Activated effector memory CD4-positive, alpha-beta T cell treated with Interleukin-2 at 50 U/mL for 16 hours (primary cell): ENCODE data around the gene ZNF593.

Experiments used
- DNase-seq: peaks from one replicate; pipeline ENCODE4 v3.0.0-alpha.2; 2020

ZNF593 gene

DNA sequence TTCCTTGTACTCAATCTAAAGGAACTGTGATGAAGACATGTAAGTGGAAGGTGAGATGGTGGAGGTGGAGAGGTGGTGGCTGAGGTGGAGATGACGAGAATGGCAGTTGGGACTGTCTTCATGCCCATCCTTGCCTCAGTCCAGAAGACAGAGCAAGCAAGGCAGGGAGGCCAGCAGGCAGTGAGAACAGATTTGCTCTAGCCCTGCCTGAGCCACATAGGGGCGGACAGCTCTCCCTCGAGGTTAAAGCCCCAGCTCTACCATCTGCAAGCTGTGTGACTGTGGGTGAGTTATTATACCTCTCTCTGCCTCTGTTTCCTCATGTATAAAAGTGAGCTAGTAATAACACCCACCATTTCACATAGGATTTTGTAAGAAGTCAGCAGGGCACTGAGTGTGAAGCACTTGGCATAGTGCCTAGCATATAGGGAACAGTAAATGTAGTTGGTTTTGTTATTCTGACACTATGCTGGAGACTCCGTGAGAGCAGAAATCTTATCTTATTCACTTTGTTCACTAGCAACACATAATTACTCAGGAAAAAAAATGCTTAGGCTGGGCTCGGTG is 15.7 kb upstream of the ZNF593 start:
- DNase-seq: no peak

DNA sequence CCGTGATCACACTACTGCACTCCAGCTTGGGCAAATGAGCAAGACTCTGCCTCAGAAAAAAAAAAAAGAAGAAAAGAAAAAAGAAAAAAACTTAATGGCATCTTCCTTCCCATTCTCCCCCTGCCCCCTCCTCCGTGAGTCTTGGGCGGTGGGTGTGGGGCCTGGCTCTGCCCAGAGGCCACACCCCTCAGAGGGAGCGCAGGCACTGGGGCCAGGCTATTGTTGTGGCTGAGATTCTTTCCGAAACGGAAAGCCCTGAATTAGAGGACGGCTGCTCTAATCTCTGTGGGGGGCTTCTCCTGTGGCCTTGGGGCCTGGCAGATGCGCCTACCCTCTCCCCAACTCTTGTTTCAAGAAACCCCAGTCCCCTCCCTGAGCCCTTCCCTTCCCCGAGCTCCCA is 15.0 kb upstream of the ZNF593 start:
- no peak for DNase-seq

DNA sequence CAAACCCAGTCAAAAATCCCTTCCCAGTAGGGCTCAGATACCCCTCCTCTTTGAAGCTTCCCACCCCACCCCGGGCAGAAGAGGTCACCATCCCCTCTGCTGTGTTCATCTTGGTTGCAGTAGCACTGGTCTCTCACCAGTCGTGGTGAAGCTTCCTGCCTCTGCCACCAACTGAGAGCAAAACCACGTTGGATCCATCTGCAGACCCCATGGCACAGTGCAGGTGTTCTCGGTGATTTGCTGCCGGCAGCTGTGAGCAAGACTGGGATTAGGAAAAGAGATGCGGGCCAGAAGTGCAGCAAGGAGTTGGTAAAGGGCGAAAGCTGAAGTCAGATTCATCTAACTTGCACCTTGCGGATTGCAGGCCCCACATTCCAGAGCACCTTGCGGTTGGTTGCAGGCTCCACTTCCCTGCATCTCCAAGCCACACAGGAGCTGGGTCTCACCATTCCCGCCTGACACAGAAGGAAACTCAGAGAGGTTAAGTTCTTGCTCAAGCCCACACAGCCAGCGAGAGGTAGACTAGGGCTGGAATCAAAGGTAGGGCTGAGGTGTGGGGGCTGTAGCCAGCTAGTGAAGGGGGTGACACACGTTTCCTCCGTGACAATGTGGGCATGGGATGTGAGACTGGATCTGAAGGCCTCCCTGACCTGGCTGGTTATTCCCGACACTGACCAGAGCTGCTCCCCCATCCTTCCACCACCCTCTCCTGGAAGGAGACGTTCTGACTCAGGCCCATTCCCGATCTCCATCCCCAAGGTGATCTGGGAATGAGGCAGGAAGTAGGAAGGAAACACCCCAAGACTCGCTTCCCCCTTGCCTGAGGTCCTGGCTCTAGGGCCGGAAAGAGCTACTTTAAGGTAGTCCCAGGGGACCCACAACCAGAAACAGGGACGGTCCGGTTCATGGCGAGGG is 14.1 kb upstream of the ZNF593 start:
- DNase-seq: no peak

DNA sequence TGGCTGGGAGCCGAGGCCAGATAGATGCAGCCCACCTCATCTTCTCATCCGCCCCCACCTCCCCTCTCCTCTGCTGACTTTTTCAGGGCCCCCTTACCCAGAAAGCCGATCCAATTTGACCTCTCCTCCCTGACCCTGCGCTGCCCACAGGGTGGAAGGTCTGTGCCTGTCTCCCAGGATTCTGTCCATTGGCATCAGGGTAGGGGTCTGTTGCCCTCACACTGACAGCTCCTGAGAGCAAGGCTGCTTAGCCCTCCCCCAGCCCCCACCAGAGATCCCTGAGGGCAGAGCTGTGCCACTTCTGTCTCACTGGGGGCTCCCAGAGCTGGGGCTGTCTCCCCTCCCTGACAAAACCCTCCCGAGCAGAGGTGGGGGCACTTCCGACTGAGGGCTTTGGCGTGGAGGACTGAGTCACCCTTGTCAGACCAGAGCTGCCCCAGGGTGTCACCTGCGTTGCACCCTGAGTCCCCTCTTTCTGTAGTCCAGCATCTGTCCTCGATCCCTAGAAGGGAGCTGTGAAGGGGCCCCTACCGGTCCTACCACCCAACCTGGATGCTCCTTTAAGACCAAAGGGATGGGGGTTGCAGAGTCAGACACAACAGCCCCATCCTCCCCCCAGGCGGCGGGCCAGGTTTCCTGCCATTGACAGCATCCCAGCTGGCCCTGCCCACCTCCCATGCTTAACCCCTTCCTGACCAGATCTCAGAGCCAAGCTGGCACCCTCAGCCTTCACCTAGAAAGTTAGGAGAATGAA is 13.2 kb upstream of the ZNF593 start:
- no peak for DNase-seq

DNA sequence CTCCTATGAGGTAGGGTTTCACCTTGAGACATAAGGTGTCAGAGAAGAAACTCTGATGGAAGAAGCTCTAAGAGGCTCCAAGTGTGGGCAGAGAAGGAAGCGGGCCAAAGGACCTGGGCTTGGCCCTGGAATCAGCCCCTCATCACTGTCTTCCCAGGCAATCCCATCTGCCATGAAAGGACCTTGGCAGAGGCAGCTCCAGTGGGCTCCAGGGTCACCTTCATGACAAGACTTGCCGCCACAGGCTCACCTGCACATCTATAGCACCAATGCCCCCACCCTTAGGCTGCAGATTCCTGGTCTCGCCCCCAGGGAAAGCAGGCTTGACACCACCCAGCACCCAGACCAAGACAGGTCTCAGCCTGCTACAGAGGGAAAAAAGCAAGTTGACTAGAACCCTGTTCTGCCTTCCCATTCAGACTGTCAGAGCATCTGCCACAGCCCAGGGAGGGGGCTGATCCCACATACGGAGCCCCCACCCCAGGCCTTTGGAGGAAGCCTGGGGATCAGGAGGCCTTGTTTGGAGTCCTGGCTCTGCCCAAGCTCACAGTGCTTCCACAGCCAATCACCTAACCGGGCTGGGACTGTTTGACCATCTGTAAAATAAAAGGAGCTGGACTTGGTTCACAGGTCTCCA is 11.3 kb upstream of the ZNF593 start:
- no peak for DNase-seq

DNA sequence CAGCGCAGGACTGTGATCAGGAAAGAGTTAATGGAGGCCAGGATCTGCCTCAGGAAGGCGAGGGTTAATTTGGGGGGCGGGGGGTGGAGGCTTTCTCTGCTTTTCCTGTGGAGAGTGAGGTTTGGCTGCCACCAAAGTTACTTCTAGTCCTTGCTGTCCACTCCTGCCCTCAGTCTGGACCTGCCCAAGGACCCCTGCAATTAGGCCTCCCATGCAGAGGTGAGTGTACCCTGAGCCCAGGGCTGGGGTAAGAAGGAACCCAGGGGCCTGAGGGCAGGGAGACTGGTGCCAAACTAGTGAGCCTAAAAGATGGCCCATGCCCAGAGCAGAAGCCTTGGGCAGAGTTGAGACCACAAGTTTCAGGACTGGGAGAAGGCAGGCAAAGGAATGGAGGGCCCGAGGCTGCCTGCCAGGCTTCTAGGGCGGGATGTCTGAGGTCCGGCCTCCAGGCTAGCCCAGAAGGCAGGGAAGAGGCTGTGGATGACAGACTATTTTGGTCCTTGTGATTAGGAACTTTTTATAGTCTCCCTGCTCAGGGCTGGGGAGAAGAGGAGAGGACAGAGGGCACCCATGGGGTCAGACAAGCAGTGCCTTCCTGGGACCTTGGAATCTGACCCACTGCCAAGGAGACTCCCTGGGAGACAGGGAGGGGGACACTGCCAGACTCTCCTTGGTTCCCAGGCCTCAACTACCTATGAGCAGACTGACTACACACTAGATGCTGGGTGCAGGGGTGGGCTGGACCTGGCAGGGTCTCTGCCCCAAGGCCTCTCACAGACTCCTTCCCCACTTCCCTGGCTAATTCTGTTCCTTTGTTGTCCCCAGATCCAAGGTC is 10.6 kb upstream of the ZNF593 start, which contains the start of gene FAM110D:
Gene FAM110D (plus strand): TSS at position 172 of the 835 bp plus-strand sequence. CDS start 2,213 bp downstream, outside the sequence.
- no peak for DNase-seq

DNA sequence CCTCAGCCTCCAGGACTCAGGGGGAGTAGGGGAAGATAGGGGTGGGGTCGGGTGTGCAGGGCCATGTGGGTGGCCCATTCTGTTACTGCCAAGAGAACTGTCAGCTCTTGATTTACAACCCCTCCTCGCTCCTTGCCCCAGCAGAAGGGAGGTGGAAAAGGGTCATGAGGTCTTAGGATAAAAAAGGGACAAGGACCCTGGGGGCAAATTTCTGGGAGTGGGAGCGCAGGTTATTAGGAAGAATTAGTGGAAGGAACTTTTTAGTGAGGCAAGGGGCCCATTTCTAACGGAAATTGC is 10.0 kb upstream of the ZNF593 start:
- DNase-seq: no peak

DNA sequence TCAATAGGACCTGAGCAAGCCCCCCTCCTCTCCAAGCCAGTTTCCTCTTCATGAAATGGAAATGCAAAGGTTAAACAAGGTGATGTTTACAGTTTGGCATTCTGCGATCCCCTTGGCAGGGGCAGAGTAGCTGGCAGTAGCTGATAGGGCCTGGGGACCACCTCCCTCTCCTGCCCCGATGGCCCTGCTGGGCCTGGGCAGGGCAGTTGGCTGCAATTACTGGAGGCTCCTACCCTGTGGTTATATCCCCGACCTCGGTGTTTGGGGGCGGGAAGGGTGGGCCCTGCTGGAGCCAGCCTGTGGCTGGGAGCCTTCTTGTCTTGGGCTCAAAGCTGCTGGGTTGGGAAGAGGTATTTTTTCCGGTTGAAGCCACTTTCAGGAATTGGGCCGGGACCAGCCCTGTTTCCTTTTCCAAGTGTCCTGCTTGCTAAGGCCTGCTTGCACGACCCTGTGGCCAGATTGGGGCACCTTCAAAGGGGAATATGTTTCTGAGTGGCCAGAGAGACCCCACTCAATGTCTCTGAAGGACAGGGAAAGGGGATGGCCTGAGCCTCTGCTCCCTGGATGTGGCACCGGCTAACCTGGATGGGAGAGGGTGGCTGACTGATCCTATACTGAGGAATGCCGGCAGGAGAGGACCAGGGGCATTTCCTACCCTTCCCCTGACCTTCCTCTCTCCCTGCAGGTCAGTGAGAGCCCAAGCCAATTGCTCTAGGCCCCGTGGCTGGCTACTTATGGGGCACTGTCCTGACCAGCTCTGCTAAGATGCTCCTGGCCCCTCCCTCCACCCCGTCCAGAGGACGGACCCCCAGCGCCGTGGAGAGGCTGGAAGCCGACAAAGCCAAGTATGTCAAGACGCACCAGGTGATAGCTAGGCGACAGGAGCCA is 8.9 kb upstream of the ZNF593 start:
- no peak for DNase-seq

DNA sequence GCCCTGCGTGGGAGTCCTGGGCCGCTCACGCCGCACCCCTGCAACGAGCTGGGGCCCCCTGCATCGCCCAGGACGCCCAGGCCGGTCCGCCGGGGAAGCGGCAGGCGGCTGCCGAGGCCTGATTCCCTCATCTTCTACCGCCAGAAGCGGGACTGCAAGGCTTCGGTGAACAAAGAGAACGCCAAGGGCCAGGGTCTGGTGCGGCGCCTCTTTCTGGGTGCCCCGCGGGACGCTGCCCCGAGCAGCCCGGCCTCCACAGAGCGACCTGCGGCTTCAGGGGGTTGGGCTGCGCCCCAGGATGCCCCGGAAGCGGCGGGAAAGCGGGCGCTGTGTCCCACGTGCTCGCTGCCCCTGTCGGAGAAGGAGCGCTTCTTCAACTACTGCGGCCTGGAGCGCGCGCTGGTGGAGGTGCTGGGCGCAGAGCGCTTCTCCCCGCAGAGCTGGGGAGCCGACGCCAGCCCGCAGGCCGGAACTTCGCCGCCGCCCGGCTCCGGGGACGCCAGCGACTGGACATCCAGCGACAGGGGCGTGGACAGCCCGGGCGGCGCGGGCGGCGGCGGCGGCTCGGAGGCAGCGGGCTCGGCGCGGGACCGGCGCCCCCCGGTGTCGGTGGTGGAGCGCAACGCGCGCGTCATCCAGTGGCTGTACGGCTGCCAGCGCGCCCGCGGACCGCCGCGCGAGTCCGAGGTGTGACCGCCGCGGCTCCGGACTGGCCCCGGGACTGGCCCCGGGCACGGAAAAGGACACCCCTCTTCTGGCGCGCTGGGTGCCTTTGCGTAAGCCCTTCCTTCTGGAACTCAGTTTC is 8.1 kb upstream of the ZNF593 start:
- no peak for DNase-seq

DNA sequence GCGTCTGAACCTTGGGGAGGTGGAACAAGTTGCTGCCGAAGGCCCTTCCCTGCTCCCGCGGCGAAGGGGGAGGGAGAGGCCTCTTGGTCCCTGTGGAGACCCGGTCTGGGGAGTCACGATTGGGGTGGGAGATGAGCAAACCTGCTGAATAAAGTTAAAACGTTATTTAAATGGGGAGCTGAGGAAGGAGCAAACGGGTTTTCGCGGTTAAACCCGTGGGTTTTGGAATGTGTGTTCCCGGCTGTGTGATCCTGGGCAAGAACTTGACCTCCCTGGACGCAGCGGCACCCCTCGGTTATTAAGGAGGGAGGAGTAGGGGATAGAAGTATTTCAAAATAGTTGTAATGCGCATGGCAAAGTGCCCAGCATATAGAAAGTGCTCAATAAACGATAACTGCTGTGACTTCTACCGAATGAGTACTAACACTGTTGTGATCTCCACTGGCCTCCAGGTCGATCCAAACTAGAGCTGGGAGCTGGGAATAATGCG is 7.4 kb upstream of the ZNF593 start:
- DNase-seq: no peak

DNA sequence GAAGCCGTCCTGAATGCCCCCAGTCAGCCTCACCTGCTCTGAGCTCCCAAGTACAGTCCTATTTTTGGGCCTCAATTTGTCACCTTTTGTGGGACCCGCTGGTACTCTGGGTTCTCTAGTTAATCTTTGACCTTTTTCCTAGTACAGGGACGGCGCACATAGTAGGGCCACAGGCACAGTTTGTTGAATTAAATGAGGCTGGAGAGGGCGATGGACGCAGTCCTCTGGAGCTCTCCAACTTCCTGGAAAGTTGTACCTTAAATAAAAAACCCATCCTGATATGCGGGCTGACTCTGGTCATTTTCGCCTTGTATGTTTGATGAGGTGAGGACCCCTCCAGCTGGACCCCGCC is 6.0 kb upstream of the ZNF593 start:
- no peak for DNase-seq

DNA sequence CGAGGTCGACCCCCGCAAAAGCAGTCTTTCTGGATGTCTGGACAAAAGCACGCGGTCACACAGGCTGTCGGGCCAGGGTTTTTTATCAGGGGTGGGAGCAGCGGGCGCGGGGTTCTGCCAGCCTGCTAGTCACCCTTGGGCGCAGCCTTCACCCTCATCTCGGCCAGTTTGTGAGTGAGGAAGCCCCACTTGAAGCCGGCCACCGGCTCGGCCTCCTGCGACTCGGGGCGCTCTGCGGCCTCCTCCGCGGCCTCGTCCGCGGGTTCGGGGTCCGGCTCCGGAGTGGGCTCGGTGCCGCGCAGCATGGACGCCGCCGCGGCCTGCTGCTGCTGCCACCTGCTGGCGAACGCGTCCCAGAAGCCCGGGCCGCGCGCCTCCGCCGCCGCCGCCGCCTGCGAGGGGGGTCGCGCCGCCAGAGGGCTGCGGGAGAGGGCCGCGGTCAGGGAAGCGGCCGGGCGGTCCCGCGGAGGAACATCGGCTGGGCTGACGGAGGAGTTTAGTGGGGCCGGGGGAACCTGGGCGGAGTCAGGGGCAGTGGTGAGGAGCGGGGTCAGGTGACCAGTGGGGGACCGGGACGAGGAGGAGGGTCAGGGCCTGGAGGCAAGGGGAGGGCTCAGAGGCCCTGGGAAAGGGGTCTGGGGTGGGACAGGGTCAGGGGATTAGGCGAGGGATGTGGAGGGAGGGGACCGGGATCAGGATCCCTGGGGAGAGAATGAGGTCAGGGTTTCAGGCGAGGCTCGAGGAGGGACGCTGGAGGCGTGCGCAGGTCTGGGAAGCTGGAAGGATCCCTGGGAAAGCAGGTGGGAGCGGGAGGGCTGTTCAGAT is 5.5 kb upstream of the ZNF593 start:
- peak; percentile 36 for DNase-seq

DNA sequence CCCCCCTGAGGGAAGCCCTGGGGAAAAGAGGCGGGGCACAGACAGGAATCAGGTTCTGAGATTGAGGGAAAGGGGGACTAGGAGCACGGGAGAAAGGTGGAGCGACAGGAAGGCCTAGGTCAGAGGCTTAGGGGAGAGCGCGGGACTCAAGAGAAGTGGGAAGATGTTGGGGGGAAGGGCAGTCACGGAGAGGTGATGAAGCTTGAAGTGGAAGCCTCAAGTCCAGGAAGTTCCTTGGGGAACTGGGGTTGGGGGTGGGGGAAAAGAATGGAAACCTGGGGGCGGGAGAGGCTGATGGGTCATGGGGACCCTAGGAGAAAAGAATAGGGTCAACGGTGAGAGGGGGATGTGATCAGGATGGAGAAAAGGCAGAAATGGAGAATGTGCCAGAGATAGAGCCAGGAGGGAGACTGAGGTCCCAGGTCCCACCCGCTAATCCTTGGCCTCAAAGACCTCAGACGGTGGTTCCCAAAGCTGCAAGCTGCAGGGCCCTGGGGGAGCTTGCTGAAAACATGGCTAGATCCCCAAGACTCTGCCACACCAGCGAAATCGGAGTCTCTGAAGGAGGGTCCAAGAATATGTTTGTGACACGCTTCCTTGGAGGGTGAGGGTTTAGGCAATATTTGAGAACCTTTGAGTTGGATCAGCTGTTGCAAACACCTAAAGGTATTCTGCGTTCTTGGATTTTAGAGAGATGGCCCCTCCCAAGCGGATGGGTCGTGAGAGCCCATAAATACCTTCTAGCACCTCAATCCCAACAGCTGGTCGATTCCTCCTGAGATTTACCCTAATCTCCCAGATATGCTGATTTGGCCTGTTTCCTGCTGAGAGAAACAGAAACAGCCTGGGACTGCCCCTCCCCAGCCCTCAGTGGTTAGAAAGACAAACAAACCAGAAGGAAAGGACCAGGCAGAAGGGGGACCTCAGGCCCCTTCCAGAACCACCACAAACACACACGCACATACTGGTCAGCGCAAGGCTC is 4.6 kb upstream of the ZNF593 start:
- DNase-seq: no peak

DNA sequence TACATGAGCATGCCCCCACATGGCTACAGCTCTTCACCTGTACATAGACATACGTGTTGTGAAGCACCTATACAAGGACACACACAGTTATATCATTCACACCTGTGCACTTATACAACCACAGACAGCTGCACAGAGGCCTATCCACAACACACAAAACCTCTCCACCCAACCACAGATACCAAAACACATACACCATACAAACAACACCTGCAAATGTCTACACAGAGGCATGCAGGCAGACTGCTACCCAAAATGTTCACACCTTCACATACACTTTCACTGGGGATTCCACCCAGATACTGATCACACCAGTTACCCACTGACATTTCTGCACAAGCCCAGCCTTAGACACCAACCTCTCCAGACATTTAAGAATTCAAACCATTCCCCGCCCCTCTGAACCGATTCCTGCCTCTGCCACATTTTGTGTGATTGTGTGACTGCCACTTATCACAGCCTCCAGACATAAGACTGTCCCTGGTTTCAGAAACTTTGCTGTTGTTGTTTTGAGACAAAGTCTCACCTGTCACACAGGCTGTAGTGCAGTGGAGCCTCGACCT is 2.9 kb upstream of the ZNF593 start:
- no peak for DNase-seq

DNA sequence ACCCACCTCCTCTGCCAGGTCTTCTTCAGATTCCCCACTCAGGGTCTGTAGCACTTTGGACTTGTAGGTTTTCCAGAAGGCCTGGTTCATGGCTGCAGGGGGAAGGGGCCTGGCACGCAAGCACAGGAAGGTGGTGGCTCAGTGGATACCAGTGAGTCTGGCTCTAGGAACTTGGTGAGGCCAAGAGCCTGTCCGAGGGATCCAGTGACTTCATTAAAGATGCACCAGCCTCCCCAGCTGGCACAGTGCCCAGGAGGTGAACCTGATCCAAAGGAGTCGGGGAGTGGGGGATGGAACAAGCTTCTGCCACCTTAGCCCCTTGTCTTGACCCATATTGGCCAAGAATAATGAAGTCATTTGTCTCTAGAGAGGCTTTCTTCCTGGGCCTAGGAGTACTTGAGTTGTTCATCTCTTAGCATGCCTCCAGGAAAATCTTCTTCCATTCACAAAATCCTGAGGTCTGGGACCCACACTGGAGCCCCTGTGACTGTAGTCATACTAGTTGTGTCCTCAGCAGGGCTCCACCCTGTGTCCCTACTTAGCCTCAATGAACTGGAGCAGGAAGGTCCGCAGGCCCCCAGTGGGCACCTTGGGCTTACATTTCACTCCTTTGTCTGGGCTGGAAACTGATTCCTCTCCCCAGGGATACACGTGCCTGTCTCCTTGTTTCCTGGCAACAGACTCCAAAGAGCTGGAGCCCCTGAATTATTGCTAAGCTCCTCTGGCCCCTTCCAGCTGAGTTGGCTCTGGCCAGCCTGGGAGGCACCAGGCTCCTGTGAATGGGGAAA is 1.1 kb upstream of the ZNF593 start, which contains the start of gene C1orf232:
Gene C1orf232 (minus strand): TSS at position 554 of the 788 bp plus-strand sequence. CDS start 464 bp downstream, at position 90.
- DNase-seq: no peak

DNA sequence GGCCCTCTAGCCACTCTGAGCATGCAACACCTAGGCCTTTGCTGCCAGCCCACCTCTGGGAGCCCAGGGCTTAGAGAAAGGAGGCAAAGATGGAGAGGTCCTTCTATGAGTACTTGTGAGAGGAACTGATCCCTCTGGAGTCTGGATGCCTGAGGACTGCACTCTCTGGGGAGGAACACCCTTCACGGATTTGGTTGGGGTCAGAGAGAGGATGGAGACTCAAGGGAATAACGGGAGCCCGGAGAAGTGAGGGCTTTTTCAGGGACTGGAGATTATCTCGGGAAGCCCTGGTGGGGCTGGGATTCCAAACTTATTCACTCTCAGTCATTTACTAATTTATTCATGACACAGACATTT is 532 bp upstream of the ZNF593 start:
- no peak for DNase-seq

DNA sequence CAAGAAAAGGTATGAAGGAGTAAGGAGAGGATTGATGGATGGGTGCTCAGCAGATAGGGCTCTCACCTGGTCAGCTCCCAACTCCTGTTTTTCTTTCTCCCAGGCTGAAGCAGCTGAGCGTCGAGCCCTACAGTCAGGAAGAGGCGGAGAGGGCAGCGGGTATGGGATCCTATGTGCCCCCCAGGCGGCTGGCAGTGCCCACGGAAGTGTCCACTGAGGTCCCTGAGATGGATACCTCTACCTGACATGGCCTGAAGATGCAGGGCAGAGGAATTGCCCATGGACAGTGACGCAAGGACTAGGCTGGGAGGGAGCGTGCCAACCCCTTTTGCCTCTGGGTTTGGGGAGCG is 739 bp downstream of the ZNF593 start:
- DNase-seq: no peak
